Tongue (tissue), 2 donors: ENCODE data around the gene TAOK2. TPM values are rescaled to one million over a fixed set of nuclear protein-coding genes. Genes with fewer than 3 reads are reported as not detected.

Source experiments
- DNase-seq: peaks from one replicate; pipeline ENCODE4 v3.0.0-alpha.2; 2015
- total RNA-seq: library from RNA; depleted of rRNA; stranded (reverse); fragments of >200 nt; gene quantifications from one replicate; pipeline ENCODE4 v1.2.3, GENCODE V29; 2014

TAOK2 gene
- total RNA-seq, 1 donor from 2014 or later = 37.7 TPM

- DNase-seq = no peak
Measured at GRCh38 chr16:29963021-29963743, 10.5 kb upstream of the TAOK2 start.

DNA sequence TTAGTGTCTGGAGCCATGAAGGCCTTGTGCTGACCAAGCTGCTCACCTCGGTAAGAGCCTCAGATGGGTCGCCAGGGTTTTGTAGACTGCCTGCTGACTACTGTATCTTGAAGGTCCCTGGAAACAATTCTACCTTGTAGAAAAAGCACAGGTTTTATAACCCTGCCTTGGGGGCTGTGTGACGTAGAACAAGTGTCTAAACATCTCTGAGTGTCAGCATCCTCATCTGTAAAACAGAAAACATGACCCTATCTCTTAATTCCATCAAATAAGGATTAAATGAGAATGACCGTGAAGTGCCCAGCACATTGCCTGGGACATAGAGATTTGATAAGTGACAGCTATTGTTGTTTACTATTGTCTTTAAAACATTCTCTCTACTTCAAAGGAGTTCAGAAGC lies 5.5 kb upstream of the TAOK2 start:
- DNase-seq = no peak

DNA sequence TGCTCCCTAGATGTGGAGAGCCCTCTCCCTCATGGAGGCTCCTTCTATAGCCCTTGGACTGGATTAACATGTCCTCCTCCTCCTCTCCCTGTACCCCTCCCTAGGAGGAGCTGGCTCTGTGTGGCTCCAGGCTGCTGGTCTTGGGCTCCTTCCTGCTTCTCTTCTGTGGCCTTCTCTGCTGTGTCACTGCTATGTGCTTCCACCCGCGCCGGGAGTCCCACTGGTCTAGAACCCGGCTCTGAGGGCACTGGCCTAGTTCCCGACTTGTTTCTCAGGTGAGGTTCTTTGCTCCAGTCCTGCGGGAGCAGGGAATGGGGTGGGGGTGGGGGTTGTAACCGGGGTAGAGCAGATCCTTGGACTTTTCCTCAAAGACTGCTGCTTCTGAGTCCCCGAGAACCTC lies 2.4 kb upstream of the TAOK2 start:
- DNase-seq = no peak

- no peak for DNase-seq
Measured at GRCh38 chr16:29972500-29972899, 1.2 kb upstream of the TAOK2 start.

DNA sequence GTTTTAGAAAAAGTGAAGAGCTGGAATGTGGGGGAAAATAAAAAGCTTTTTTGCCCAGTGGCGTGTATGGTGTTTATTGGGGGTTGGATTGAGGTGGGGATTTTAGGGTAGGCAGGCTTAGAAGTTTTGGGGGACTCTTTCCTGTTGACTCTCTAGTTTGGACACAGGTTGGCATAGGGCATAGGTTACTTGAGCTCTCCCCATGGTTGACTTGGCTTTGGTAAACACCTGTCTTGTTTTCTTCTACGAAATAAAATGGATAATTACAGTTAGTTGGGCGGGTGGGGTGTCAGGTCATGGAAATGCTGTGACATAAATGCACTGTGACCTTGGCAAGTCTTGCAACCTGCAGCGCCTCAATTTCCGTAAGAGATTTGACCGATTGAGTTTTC lies 680 bp upstream of the TAOK2 start:
- no peak for DNase-seq

DNA sequence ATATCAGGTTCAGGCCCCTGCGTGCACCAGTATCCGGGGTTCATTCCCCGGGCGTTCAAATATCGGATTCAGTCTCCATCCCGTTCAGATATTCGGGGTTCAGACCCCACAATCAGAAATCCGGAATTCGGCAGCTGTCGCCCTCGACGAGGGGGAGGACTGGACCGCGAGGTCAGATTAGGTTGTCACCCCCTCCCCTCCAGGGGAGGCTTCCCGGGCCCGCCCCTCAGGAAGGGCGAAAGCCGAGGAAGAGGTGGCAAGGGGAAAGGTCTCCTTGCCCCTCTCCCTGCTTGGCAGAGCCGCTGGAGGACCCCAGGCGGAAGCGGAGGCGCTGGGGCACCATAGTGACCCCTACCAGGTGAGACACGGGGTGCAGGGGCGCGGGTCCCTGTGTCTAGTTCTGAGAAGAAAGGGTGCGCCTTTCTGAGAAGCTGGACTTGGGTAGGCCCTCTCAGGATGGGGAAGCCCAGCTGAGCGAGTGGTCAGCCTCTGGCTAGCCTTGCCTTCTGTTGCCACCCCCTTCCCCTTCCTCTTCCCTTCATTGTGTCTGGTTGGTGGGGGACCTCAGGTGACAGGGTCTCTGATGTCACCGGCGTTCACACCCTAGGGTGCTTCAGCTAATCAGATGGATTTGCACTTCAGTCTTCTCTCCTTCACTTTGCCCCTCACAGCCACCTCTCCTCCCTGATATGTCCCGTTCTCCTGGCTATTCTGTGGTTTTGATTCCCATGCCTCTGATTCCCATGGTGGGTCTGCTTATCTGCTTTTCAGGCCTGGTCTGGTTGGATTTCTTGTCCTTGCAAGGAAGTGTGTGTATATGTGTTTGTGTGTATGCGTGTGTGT lies 844 bp downstream of the TAOK2 start:
- DNase-seq = no peak

DNA sequence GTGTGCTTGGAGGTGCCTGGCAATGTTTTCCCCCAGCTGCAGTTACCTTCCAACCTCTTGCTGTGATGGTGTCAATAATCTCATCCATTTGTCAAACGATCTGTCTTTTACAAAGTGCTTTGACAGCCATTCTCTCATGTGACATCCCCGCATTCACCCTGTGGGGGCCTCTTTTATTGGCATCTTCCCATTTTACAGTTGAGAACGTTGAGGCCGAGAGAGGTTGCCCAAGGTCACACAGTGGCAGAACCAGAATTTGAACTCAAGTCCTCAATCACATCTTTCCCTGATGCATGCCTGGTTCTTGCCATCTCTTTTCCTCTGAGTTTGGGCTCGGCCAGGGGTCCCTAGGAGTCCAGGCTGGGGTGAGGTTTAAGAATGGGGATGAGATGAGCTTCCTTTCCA lies 1.5 kb downstream of the TAOK2 start:
- DNase-seq = no peak

DNA sequence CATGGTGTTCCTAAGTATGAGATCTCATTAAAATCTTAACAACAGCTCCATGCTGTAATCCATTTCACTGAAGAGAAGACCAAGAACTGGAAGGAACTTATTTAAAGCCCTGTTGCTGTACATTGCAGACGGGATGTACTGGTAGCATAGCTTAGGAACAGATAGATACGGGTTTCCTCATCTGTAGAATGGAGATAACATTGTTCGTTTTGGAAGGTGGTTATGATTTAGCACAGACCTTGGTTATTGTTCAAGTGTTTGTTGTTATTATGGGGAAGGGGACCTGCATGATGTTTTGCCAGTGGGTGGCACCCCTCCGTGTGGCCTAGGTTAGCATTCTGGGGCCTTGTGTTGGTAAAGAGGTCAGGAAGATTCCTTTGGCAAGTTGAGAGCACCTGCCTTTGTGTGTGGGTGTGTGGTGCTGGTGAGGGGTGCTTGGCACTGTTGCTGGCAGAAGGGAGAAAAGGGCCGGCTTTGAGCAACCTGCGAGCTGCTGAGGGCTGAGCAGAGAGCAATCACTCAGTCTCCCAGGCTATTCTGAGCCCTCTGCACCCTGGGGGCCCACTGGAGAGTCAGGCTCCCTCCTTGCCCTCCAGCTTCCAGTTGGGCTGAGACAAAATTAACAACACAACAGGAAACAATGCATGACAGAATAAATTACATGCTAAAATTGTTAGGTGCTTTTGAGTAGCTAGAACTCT lies 2.3 kb downstream of the TAOK2 start:
- no peak for DNase-seq

DNA sequence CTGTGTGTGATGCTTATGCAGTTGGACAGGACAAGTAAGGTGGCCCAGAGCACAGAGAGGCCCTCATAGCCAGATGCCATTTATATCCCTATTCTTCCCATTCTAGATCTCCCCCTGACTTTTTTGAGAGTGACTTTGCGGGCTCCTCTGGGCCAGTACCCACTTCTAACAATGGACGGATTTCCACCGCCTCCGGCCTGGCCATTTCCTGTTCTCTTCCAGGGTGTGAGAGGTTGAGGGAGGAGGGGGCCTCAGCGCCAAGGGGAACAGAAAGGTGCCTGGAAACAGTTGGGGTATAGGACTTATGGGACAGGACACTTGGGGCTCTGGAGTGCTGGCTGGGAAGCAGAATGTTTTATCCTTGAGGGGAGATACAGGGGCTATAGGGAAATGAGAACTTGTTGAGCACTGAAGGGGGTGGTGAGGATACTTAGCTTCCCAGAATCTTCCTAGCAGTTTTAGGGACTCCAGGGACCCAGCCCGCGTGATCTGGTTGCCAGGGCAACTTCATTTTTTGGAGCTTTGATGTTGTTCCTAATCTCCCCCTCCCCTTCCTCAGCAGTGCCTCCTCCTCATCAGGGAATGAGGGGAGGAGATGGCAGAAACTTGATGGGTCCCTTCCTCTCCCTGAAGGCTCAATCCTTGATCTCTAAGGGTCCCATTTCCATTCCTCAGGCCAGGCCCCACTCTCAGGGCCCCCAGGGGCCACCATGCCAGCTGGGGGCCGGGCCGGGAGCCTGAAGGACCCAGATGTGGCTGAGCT lies 3.6 kb downstream of the TAOK2 start:
- DNase-seq = no peak

DNA sequence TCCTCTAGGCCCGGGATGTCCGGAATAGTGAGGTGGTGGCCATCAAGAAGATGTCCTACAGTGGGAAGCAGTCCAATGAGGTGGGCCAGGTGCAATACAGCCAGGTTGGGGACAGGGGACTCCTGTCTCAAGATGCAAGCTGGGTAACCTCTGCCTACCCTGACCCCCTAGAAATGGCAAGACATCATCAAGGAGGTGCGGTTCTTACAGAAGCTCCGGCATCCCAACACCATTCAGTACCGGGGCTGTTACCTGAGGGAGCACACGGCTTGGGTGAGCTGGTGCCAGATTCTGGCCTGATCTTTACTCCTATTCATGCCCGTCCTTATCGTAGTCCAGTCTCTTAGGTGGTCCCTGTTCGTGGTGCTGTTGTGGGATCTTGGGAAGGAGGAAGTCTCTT lies 4.4 kb downstream of the TAOK2 start:
- DNase-seq = no peak

DNA sequence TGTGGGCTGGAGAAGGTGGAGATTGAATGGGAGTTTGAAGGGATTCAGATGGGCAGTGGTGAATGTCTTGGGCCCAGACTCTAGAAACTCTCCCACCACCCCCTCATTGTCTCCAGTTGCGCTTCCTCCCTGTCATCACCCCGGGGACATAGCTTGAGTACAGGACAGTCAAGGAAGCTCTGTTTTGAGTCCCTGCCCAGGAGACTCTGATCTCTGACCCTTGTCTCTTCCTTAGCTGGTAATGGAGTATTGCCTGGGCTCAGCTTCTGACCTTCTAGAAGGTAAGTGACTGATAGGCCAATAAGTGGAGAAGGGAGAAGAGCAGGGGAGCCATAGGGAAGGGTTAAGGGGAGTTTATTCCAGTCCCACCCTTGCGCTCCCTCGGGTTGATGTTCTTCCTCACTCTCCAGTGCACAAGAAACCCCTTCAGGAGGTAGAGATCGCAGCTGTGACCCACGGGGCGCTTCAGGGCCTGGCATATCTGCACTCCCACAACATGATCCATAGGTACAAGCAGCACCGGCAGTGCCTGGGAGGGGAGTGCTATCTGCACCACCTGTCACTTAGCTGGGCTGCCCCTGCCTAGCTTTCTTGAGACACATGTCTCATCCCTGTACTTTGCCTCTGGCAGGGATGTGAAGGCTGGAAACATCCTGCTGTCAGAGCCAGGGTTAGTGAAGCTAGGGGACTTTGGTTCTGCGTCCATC lies 5.0 kb downstream of the TAOK2 start:
- DNase-seq = no peak

GRCh38 chr16:29982560-29983419 lies 9.1 kb downstream of the TAOK2 start:
- DNase-seq = no peak

DNA sequence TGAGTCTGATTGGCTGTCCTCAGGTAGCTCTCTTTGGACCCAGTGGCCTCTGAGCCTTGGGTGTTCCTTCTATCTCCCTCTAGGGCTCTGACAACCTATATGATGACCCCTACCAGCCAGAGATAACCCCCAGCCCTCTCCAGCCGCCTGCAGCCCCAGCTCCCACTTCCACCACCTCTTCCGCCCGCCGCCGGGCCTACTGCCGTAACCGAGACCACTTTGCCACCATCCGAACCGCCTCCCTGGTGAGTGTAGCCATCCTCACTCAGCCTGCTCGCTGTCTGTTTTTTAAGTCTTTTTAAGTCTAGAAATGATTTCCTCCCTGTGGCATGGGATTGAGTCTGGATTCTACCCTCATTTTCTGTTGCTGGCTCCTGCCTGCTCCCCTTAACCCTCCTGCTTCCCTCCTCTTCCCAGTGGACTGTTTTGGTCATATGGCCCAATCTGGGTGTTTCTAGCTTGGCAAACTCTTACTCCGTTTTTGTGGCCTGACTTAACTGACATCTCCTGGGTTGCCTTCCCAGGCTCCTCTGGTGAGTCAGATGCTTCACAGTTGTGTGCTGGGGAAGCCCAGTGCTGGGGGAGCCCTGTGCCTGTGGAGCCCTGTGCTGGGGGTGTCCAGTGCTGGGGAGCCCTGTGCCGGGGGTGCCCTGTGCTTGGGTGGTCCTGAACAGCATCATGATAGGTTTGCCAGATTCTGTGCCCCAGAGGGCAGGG lies 9.9 kb downstream of the TAOK2 start:
- DNase-seq = no peak

- DNase-seq = no peak
Measured at GRCh38 chr16:29984137-29984763, 10.6 kb downstream of the TAOK2 start.

DNA sequence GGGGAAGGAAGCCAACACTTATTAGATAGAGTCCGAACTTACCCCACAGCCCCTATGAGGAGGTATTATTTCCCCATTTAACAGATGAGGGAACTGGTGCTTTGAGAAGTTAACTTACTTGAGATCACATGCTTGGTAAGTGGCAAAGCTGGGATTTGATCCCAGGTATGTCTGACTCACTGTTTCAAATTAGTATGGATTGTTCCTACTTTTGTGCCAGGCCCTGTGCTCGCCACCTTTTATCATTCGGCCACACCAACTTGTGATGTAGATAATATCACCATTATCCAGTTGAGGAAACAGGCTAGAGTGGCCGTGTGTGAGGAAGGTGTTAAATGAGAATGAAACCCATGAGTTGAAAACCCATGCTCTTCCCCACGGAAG lies 11.1 kb downstream of the TAOK2 start:
- DNase-seq = no peak

DNA sequence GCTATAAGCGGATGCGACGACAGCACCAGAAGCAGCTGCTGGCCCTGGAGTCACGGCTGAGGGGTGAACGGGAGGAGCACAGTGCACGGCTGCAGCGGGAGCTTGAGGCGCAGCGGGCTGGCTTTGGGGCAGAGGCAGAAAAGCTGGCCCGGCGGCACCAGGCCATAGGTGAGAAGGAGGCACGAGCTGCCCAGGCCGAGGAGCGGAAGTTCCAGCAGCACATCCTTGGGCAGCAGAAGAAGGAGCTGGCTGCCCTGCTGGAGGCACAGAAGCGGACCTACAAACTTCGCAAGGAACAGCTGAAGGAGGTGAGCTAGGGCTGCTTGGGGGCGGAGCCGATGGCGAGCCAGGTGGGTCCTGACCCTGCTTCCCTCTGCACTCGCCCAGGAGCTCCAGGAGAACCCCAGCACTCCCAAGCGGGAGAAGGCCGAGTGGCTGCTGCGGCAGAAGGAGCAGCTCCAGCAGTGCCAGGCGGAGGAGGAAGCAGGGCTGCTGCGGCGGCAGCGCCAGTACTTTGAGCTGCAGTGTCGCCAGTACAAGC lies 11.7 kb downstream of the TAOK2 start:
- no peak for DNase-seq

DNA sequence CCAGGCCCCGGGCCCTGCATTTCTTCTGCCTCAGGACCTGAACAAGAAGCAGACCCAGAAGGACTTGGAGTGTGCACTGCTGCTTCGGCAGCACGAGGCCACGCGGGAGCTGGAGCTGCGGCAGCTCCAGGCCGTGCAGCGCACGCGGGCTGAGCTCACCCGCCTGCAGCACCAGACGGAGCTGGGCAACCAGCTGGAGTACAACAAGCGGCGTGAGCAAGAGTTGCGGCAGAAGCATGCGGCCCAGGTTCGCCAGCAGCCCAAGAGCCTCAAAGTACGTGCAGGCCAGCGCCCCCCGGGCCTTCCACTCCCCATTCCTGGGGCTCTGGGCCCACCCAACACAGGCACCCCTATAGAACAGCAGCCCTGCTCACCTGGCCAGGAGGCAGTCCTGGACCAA lies 12.6 kb downstream of the TAOK2 start:
- DNase-seq = no peak

DNA sequence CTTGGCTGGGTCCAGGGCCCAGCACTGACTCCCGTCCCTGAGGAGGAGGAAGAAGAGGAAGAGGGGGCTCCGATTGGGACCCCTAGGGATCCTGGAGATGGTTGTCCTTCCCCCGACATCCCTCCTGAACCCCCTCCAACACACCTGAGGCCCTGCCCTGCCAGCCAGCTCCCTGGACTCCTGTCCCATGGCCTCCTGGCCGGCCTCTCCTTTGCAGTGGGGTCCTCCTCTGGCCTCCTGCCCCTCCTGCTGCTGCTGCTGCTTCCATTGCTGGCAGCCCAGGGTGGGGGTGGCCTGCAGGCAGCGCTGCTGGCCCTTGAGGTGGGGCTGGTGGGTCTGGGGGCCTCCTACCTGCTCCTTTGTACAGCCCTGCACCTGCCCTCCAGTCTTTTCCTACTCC lies 13.3 kb downstream of the TAOK2 start:
- DNase-seq = no peak

DNA sequence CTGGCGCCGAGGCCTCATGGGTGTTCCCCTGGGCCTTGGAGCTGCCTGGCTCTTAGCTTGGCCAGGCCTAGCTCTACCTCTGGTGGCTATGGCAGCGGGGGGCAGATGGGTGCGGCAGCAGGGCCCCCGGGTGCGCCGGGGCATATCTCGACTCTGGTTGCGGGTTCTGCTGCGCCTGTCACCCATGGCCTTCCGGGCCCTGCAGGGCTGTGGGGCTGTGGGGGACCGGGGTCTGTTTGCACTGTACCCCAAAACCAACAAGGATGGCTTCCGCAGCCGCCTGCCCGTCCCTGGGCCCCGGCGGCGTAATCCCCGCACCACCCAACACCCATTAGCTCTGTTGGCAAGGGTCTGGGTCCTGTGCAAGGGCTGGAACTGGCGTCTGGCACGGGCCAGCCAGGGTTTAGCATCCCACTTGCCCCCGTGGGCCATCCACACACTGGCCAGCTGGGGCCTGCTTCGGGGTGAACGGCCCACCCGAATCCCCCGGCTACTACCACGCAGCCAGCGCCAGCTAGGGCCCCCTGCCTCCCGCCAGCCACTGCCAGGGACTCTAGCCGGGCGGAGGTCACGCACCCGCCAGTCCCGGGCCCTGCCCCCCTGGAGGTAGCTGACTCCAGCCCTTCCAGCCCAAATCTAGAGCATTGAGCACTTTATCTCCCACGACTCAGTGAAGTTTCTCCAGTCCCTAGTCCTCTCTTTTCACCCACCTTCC lies 13.9 kb downstream of the TAOK2 start:
- no peak for DNase-seq
